ENCODE measurements around the gene EXOC4.

DNA sequence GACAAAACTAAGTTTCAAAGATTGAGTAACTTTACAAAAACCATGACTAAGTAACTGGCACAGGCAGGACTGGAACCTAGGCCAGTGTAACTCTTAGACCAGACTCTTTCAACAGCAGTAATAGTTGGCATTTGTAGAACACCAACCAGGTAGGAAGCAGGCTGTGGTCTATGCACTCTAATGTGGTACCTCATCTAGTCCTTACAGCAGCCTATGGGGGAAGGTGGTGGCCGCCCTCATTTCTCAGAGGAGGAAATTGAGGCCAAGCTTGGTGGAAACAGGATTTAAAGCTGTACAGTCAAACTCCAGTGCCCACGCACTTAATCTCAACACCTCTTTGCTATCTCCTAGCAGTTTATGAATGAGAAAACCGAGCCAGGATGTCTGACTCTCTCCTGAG, 708.8 kb downstream of the EXOC4 start:
- TF ChIP-seq EZH2phosphoT487 (IDR thresholded peaks at IDR 0.05; ENCODE audit: insufficient read depth, low read depth) (no peak), EZH2 (IDR thresholded peaks at IDR 0.05; ENCODE audit: insufficient read depth, poor library complexity, severe bottlenecking) (no peak)
